GM12878 (cell line): ENCODE results near the gene TNFRSF11A. TPM values are rescaled to one million over a fixed set of nuclear protein-coding genes. Genes with fewer than 3 reads are reported as not detected.

Experiments
- ATAC-seq: fragments of 200-7000 bp; cut with Tn5 transposase; 3 replicates; pipeline ENCODE4 v1.9.1; 2020; ENCODE audit warnings: mild to moderate bottlenecking, moderate library complexity
- BruUV-seq: library from RNA; stranded (reverse); fragments of 400-500 nt; replicated peaks from 2 replicates; lab custom pipeline; 2021; lab: Mats Ljungman, UMichigan
- CTCF ChIA-PET: fragments of 300-600 bp; sonication (Branson Sonifier 250); formaldehyde crosslinking; extraction: SDS; loops from one replicate; lab custom pipeline; 2021; ENCODE audit warnings: inconsistent platforms; lab: Yijun Ruan, JAX
- POLR2A ChIA-PET: fragments of 350-600 bp; formaldehyde crosslinking; extraction: SDS; loops from one replicate; lab custom pipeline; 2021; ENCODE audit warnings: inconsistent platforms; lab: Charles Lee
- RAD21 ChIA-PET: fragments of 300-600 bp; sonication (Branson Sonifier 250); formaldehyde crosslinking; loops from one replicate; lab custom pipeline; 2023; ENCODE audit warnings: antibody characterized with exemption; ENCODE audit not compliant: unreplicated experiment; lab: Charles Lee
- SMC1A ChIA-PET: fragments of 300-600 bp; sonication (Branson Sonifier 250); formaldehyde crosslinking; loops from one replicate; lab custom pipeline; 2023; ENCODE audit not compliant: unreplicated experiment, uncharacterized antibody; lab: Charles Lee
- DNase-seq: peaks from one replicate; pipeline ENCODE4 v3.0.0-alpha.2; 2011; ENCODE audit warnings: low read depth, low spot score
- FAIRE-seq: peaks from 3 replicates; lab custom pipeline; 2011; peaks lifted over from hg19 to GRCh38; lab: Jason Lieb, UNC
- H2AFZ ChIP-seq: 2 replicates; pipeline ENCODE4 v1.6.0; 2011; ENCODE audit warnings: low read depth, low read length, control low read depth; ENCODE audit not compliant: control insufficient read depth
- H3K27ac ChIP-seq: 2 replicates; pipeline ENCODE4 v1.5.1; 2011; ENCODE audit warnings: control low read depth; ENCODE audit not compliant: control insufficient read depth, insufficient read depth
- H3K27me3 ChIP-seq, 2 experiments: replicated peaks in 1 of 2; 2 replicates each; pipeline versions ENCODE4 v1.6.0 to v1.6.1; 2011; ENCODE audit warnings: low read length in 1 of 2; ENCODE audit not compliant: control insufficient read depth in 2 of 2, insufficient read depth in 2 of 2
- H3K36me3 ChIP-seq, 2 experiments: 2 replicates each; pipeline ENCODE4 v1.5.1; 2011; ENCODE audit warnings: low read length in 1 of 2; ENCODE audit not compliant: control insufficient read depth in 2 of 2, insufficient read depth in 2 of 2
- H3K4me1 ChIP-seq: 2 replicates; pipeline ENCODE4 v1.6.1; 2011; ENCODE audit warnings: mild to moderate bottlenecking, low read length, moderate library complexity, mixed read lengths; ENCODE audit not compliant: control insufficient read depth, insufficient read depth
- H3K4me2 ChIP-seq: 2 replicates; pipeline ENCODE4 v1.6.0; 2011; ENCODE audit warnings: control low read depth; ENCODE audit not compliant: control insufficient read depth, insufficient read depth
- H3K4me3 ChIP-seq: fragments of 200-600 bp; sonication (generic); 2 replicates; pipeline ENCODE4 v1.5.1; 2016
- H3K79me2 ChIP-seq: 2 replicates; pipeline ENCODE4 v1.6.0; 2011; ENCODE audit warnings: low read length; ENCODE audit not compliant: control insufficient read depth, insufficient read depth
- H3K9ac ChIP-seq: 2 replicates; pipeline ENCODE4 v1.8.0; 2011; ENCODE audit warnings: low read length, control low read depth, mixed read lengths; ENCODE audit not compliant: control insufficient read depth, insufficient read depth
- H3K9me3 ChIP-seq: replicated peaks from 3 replicates; pipeline ENCODE4 v1.5.1; 2011; ENCODE audit warnings: mild to moderate bottlenecking, low read length; ENCODE audit not compliant: control insufficient read depth, insufficient read depth
- H4K20me1 ChIP-seq: 2 replicates; pipeline ENCODE4 v1.6.0; 2011; ENCODE audit not compliant: control insufficient read depth, insufficient read depth
- BHLHE40 ChIP-seq, 2 experiments: fragments of 450-650 bp in 1 of 2; IDR thresholded peaks; 2 replicates each; pipeline ENCODE4 v1.6.1; 2011 to 2017; ENCODE audit warnings: low read depth in 2 of 2, borderline replicate concordance in 1 of 2, improper control_type of control experiment in 1 of 2, low read length in 1 of 2, mild to moderate bottlenecking in 1 of 2
- BMI1 ChIP-seq: fragments of 450-650 bp; IDR thresholded peaks from 2 replicates; pipeline ENCODE4 v1.6.1; 2016; ENCODE audit warnings: mild to moderate bottlenecking, moderate library complexity, borderline replicate concordance
- CHD2 ChIP-seq: IDR thresholded peaks from 2 replicates; pipeline ENCODE4 v1.6.1; 2011; ENCODE audit warnings: low read depth, low read length, improper control_type of control experiment, borderline replicate concordance
- LARP7 ChIP-seq: fragments of 450-650 bp; IDR thresholded peaks from 2 replicates; pipeline ENCODE4 v1.6.1; 2017; ENCODE audit warnings: mild to moderate bottlenecking
- SPI1 ChIP-seq: IDR thresholded peaks from 2 replicates; pipeline ENCODE4 v1.6.1; 2011; ENCODE audit warnings: low read depth, mild to moderate bottlenecking, low read length, moderate library complexity, borderline replicate concordance; ENCODE audit not compliant: insufficient read depth
- STAT1 ChIP-seq: fragments of 450-650 bp; conservative IDR thresholded peaks from 2 replicates; pipeline ENCODE4 v1.6.1; 2014; ENCODE audit warnings: antibody characterized with exemption, mild to moderate bottlenecking
- TBL1XR1 ChIP-seq: IDR thresholded peaks from 2 replicates; pipeline ENCODE4 v1.6.1; 2012; ENCODE audit warnings: low read depth, low read length, improper control_type of control experiment
- WGBS: methylation state at CpG from one replicate; pipeline ENCODE4 v1.1.6; 2016; ENCODE audit warnings: low lambda C conversion rate; ENCODE audit not compliant: insufficient replicate concordance, insufficient coverage; ENCODE audit errors: missing lambda C conversion rate; 5-methylcytosine and 5-hydroxymethylcytosine counted together
- in situ Hi-C: fragments of 300-500 bp; cut with MboI; formaldehyde crosslinking; loops from 9 replicates; pipeline ENCODE4 v1.14.3; 2018; ENCODE audit warnings: mixed read lengths
- intact Hi-C: fragments of 100-400 bp; cut with micrococcal nuclease; formaldehyde crosslinking; loops from one replicate; pipeline ENCODE4 v1.14.2; 2022; ENCODE audit not compliant: unreplicated experiment
- polyA plus RNA-seq, 11 experiments: library from polyadenylated mRNA; depleted of rRNA in 4 of 11; unstranded in 6 of 11; stranded (reverse) in 5 of 11; fragments of >200 nt; fragmentation: Nextera tagmentation in 4 of 11; fragmentation: Illumina TruSeq in 1 of 11; extraction: Ambion mirVana in 4 of 11; extraction: Trizol in 1 of 11; gene quantifications; 1 replicate in 1 of 11; 2 replicates in 10 of 11; pipeline versions ENCODE4 v1.2.1 to v1.2.3, GENCODE V29; 2011 to 2016; ENCODE audit warnings: inconsistent platforms in 2 of 11, missing spikeins in 2 of 11, low read depth in 1 of 11
- total RNA-seq, 4 experiments: library from RNA; depleted of rRNA in 3 of 4; stranded (reverse); fragments of >200 nt in 3 of 4; fragmentation: Illumina TruSeq in 1 of 4; extraction: Trizol in 1 of 4; gene quantifications; 2 replicates each; pipeline versions ENCODE4 v1.2.1 to v1.2.3, GENCODE V29; 2013 to 2021
- TF ChIP-seq, protein P1 (sequence below): fragments of 450-650 bp; IDR thresholded peaks from 2 replicates; pipeline ENCODE4 v1.6.1; 2018; ENCODE audit warnings: borderline replicate concordance, mild to moderate bottlenecking; ENCODE audit not compliant: partially characterized antibody

The TNFRSF11A gene
- total and polyA plus RNA-seq, 10 of the 15 experiments (the other 5 are each of a cell fraction or from before 2014, with no cell fraction given): 0.07 to 4.0 (median 0.23) TPM

- H3K9ac ChIP-seq: no peak overlapping the region
- no peaks in the 10 kb centered on the region for H3K4me1 ChIP-seq
- ATAC-seq: peak; percentile 38; the same call in 2 of the 3 replicates
- no peak for DNase-seq
- no peaks in the 10 kb centered on the region for H3K27me3 ChIP-seq
- H3K9me3 ChIP-seq: no peaks in the 10 kb centered on the region
- no peak for FAIRE-seq
- in situ Hi-C loops: no loop called here
- H3K36me3 ChIP-seq: no peaks in the 10 kb centered on the region
- TF ChIP-seq TBL1XR1 (no peak), STAT1 (no peak), SPI1 (peak; percentile 48; the same call in 1 of the 2 replicates)
- SMC1A ChIA-PET: interaction anchor here (1.7 kb wide), 1 partner anchor 49 kb away, joined by 5 read pairs; no protein-coding TSS in a partner anchor
- no peak overlapping the region for H3K4me2 ChIP-seq
- intact Hi-C loops: no loop called here
- H3K4me3 ChIP-seq: no peak overlapping the region
- no peaks in the 10 kb centered on the region for H3K79me2 ChIP-seq
- no peak overlapping the region for H3K27ac ChIP-seq
- POLR2A ChIA-PET: no interaction called here
- CTCF ChIA-PET: no interaction called here
- RAD21 ChIA-PET: no interaction called here
- H4K20me1 ChIP-seq: no peaks in the 10 kb centered on the region
- WGBS: 77% methylated on average over 7 of the region's 7 CpGs
- no peak overlapping the region for H2AFZ ChIP-seq
- BruUV-seq: no TSS peak
Observed at GRCh38 chr18:62377131-62377807, 52.2 kb downstream of the TNFRSF11A start.

DNA sequence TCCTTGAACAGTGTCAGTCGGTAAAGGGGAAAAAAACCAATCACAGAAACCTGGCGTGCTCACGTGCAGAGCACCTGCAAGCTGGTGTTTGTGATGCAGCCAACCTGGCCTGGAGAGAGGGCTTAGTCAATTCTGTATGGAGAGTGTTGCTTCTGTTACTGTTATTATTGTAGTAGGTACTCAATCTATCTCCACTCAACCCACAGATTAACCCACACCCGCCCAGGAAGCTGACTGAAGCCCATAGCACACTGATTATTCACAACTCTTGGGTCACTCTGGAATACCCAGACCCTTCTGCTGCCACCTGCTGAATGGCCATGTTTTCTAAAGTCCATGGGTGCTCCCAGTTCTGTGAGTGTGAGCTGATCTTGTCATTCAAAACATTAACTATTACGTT lies 53.9 kb downstream of the TNFRSF11A start:
- Histone ChIP-seq H4K20me1 (no peaks in the 10 kb centered on the region), H3K79me2 (no peaks in the 10 kb centered on the region), H3K4me1 (no peaks in the 10 kb centered on the region), H3K4me3 (no peak overlapping the region), H3K36me3 (no peaks in the 10 kb centered on the region), H3K9me3 (no peaks in the 10 kb centered on the region), H3K9ac (no peak overlapping the region), H3K27me3 (no peaks in the 10 kb centered on the region), H3K27ac (no peak overlapping the region), H3K4me2 (no peak overlapping the region), H2AFZ (no peak overlapping the region)
- SMC1A ChIA-PET: interaction anchor here (1.9 kb wide), 1 partner anchor 51 kb away, joined by 5 read pairs; no protein-coding TSS in a partner anchor
- FAIRE-seq (no peak), ATAC-seq (no peak), DNase-seq (no peak)
- intact Hi-C loops (no loop called here), in situ Hi-C loops (no loop called here)
- no TSS peak for BruUV-seq
- 20% methylated on average over 5 of the region's 5 CpGs for WGBS
- RAD21 ChIA-PET: no interaction called here
- no peak for TF ChIP-seq BMI1
- TF ChIP-seq BHLHE40 (IDR thresholded peaks at IDR 0.05; ENCODE audit: borderline replicate concordance in 1 of 2, low read depth in 2 of 2, low read length in 1 of 2): peak in 1 of 2 experiments; percentile 22; a peak in 1 of 4 replicates
- TF ChIP-seq LARP7: no peak
- TF ChIP-seq, protein P1, sequence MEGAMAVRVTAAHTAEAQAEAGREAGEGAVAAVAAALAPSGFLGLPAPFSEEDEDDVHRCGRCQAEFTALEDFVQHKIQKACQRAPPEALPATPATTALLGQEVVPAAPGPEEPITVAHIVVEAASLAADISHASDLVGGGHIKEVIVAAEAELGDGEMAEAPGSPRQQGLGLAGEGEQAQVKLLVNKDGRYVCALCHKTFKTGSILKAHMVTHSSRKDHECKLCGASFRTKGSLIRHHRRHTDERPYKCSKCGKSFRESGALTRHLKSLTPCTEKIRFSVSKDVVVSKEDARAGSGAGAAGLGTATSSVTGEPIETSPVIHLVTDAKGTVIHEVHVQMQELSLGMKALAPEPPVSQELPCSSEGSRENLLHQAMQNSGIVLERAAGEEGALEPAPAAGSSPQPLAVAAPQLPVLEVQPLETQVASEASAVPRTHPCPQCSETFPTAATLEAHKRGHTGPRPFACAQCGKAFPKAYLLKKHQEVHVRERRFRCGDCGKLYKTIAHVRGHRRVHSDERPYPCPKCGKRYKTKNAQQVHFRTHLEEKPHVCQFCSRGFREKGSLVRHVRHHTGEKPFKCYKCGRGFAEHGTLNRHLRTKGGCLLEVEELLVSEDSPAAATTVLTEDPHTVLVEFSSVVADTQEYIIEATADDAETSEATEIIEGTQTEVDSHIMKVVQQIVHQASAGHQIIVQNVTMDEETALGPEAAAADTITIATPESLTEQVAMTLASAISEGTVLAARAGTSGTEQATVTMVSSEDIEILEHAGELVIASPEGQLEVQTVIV: no peak
- no peak for TF ChIP-seq CHD2
- POLR2A ChIA-PET: no interaction called here
- CTCF ChIA-PET: interaction anchor here (0.8 kb wide), 1 partner anchor 47 kb away, joined by 3 read pairs; no protein-coding TSS in a partner anchor
